Measurements from ENCODE around the gene KCNJ9.

Gene KCNJ9

DNA sequence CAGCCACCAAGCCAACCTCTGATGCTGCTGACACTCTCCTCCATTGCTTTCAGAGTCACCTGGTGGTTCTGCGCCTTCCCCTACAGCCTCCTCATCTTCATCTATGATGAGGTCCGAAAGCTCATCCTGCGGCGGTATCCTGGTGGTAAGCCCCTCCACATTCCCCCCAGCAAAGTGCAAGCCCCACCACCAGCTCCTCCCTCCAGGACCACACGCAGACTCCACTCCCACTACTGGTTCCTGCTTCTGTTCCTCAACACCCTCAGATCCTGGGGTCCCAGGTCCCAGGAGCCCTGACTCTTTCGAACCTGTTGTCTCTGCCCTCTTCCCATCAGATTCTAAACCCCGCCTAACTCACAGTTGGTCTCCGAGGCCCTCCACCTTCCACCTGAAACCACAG lies 58.5 kb downstream of the KCNJ9 start:
- H3K9me3 ChIP-seq (ENCODE audit: control insufficient read depth in 5 of 5, low read length in 5 of 5) = no peaks in the 10 kb centered on the region
- H3K4me3 ChIP-seq (ENCODE audit: low read depth in 1 of 5, low read length in 5 of 5) = no peak overlapping the region
- H3K27ac ChIP-seq (ENCODE audit: low read depth, low read length) = no peak overlapping the region
- H3K9ac ChIP-seq (ENCODE audit: low read length in 5 of 5) = no peak overlapping the region
- peaks cover 0 to 23% (median 10%) of the 10 kb centered on the region in 5 donors for H3K36me3 ChIP-seq (ENCODE audit: control insufficient read depth in 5 of 5, insufficient read depth in 5 of 5, low read length in 5 of 5)
- H3K4me1 ChIP-seq (ENCODE audit: control insufficient read depth in 5 of 5, insufficient read depth in 5 of 5, low read length in 5 of 5) = peaks cover 0 to 11% (median 7%) of the 10 kb centered on the region in 5 donors
- no peaks in the 10 kb centered on the region for H3K27me3 ChIP-seq (ENCODE audit: control insufficient read depth in 5 of 5, insufficient read depth in 4 of 5, low read length in 5 of 5)

All from subcutaneous abdominal adipose tissue (tissue), 5 donors.